Measurements from ENCODE around the gene OR5B3.

Gene OR5B3

DNA sequence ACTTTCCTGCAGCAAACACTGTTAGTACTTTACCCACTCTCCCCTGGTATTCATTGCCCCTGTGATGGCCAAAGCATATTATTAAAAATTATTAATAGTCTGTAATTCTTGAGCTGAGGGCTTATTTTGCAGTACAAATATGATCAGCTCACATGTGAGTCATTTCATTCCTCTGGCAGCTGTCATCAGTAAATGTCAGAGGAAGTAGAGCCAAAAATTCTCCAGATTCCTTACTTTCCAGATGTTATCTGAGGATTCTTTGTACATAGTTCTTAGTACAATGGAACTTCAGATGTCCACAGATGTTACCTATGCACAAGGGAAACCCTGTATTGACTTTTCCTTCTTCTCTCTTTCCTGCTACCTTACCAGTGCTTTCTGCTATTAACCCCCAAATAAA is 12.5 kb downstream of the OR5B3 start:
- no peak for DNase-seq
- no peak overlapping the region for H3K4me3 ChIP-seq (ENCODE audit: low read depth, low read length)
- TF ChIP-seq, protein P1, sequence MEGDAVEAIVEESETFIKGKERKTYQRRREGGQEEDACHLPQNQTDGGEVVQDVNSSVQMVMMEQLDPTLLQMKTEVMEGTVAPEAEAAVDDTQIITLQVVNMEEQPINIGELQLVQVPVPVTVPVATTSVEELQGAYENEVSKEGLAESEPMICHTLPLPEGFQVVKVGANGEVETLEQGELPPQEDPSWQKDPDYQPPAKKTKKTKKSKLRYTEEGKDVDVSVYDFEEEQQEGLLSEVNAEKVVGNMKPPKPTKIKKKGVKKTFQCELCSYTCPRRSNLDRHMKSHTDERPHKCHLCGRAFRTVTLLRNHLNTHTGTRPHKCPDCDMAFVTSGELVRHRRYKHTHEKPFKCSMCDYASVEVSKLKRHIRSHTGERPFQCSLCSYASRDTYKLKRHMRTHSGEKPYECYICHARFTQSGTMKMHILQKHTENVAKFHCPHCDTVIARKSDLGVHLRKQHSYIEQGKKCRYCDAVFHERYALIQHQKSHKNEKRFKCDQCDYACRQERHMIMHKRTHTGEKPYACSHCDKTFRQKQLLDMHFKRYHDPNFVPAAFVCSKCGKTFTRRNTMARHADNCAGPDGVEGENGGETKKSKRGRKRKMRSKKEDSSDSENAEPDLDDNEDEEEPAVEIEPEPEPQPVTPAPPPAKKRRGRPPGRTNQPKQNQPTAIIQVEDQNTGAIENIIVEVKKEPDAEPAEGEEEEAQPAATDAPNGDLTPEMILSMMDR (IDR thresholded peaks at IDR 0.05; ENCODE audit: low read depth, low read length), result no peak
- H3K27me3 ChIP-seq (ENCODE audit: insufficient read depth, low read depth, severe bottlenecking), result peaks cover 41% of the 10 kb centered on the region
- no peaks in the 10 kb centered on the region for H3K36me3 ChIP-seq
- H3K9me3 ChIP-seq (ENCODE audit: severe bottlenecking), result no peaks in the 10 kb centered on the region
- no peak overlapping the region for H3K27ac ChIP-seq

DNA sequence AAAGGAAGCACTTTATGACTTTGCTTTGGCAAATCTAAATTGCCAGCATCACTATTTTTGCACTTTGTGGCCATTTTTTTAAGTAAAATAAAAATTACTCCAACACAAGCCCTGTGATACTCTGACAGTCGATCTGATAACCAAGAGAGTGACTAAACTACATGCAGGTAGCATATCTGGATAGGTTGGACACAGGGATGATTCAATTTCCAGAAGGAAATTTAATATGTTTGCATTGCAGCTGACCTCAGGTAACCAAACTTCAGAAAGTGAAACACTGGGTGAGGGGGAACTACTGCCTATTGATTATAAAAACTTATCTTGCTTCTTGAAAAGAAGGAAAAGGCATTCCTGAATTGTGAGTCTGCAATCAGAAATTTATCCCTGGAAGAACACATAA is 13.9 kb downstream of the OR5B3 start:
- Histone ChIP-seq H3K27ac (no peak overlapping the region), H3K27me3 (ENCODE audit: insufficient read depth, low read depth, severe bottlenecking) (peaks cover 44% of the 10 kb centered on the region), H3K4me3 (ENCODE audit: low read depth, low read length) (no peak overlapping the region), H3K36me3 (no peaks in the 10 kb centered on the region), H3K9me3 (ENCODE audit: severe bottlenecking) (no peaks in the 10 kb centered on the region)
- DNase-seq, result no peak
- TF ChIP-seq, protein P1 (IDR thresholded peaks at IDR 0.05; ENCODE audit: low read depth, low read length), result no peak

DNA sequence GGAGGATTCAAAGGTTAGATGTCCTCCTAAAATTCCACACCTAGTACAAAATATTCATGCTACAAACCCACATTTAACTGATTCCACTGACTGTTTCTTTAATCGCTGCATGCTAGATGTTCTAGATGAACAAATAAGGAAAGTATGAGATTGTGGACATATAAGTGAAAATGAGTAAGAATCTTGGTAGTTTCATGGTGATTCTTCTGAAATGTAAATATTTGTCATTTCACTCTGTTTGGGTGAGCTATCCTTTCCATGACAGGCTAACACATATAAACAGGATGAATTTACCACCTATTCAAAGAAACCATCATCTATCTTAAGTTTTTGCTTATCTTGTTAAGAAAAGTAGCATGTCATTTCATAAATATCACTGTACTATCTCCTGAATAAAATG is 14.8 kb downstream of the OR5B3 start:
- TF ChIP-seq, protein P1 (IDR thresholded peaks at IDR 0.05; ENCODE audit: low read depth, low read length), result no peak
- Histone ChIP-seq H3K36me3 (no peaks in the 10 kb centered on the region), H3K9me3 (ENCODE audit: severe bottlenecking) (no peaks in the 10 kb centered on the region), H3K27me3 (ENCODE audit: insufficient read depth, low read depth, severe bottlenecking) (peaks cover 41% of the 10 kb centered on the region), H3K27ac (no peak overlapping the region), H3K4me3 (ENCODE audit: low read depth, low read length) (no peak overlapping the region)
- no peak for DNase-seq

DNA sequence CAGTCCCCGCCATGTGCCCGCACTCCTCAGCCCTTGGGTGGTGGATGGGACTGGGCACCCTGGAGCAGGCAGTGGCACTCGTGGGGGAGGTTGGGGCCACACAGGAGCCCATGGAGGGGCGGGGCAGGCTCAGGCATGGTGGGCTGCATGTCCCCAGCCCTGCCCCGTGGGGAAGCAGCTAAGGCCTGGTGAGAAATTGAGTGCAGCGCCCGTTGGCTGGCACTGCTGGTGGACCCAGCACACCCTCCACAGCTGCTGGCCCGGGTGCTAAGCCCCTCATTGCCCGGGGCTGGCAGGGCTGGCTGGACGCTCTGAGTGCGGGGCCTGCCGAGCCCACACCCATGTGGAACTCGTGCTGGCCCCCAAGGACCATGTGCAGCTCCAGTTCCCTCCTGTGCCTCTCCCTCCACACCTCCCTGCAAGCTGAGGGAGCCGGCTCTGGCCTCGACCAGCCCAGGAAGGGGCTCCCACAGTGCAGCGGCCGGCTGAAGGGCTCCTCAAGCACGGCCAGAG is 16.1 kb downstream of the OR5B3 start:
- no peak overlapping the region for H3K27ac ChIP-seq
- TF ChIP-seq, protein P1 (IDR thresholded peaks at IDR 0.05; ENCODE audit: low read depth, low read length), result no peak
- H3K36me3 ChIP-seq, result no peaks in the 10 kb centered on the region

DNA sequence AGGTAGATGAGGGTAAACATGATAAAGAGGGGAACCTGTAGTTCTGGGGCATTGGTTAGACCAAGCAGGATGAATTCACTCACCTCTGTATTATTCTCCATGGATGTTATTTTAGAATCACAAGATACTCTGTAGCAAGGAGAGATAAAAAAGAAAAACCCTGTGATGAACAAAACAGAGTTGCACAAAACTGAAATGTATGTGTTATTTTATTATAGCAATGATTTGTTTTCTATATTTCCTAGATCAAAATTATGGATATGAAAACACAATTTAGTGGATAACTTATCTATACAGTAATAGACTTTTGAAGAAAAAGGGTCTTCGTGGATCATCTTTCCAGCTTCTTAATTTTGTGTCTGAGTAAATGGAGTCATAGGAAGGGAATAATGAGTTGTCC is 47.7 kb downstream of the OR5B3 start, which contains the start of gene OR5B17:
Gene OR5B17, minus strand, starts transcription at position 101 of the 400 bp plus-strand sequence. Its CDS starts 0 bp downstream, at position 101.
- H3K4me3 ChIP-seq (ENCODE audit: low read depth, low read length), result no peak within 1 kb of the TSS
- peaks cover 16% of the 10 kb centered on the region for H3K27me3 ChIP-seq (ENCODE audit: insufficient read depth, low read depth, severe bottlenecking)
- no peak for DNase-seq
- H3K27ac ChIP-seq, result no peak within 1 kb of the TSS
- no peaks in the 10 kb centered on the region for H3K9me3 ChIP-seq (ENCODE audit: severe bottlenecking)
- TF ChIP-seq, protein P1 (IDR thresholded peaks at IDR 0.05; ENCODE audit: low read depth, low read length), result no peak
- H3K36me3 ChIP-seq, result no peaks in the 10 kb centered on the region

More for the DNA sequence above, 16.1 kb downstream of the OR5B3 start:
- H3K4me3 ChIP-seq (ENCODE audit: low read depth, low read length), result no peak overlapping the region
- H3K9me3 ChIP-seq (ENCODE audit: severe bottlenecking), result no peaks in the 10 kb centered on the region
- no peak for DNase-seq
- H3K27me3 ChIP-seq (ENCODE audit: insufficient read depth, low read depth, severe bottlenecking), result peaks cover 30% of the 10 kb centered on the region

DNA sequence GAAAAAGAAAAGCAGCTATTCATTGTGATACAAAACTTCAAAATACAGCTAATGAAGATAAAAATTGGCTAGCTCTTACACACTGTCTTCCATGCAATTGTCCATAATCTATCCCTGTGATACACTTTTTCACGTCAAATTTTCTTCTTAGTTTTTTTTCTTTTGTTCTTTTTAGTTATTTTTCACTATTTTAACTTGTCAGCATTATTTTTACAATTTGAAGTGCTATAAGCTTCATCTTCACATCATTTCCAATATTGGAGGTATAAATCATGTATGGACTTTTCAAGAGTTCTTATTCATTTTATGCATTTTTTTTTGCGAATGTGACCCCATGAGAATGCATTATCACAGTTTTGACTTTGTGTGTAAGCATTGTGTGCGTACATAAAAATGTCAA is 51.9 kb downstream of the OR5B3 start:
- TF ChIP-seq, protein P1 (IDR thresholded peaks at IDR 0.05; ENCODE audit: low read depth, low read length), result no peak
- no peak overlapping the region for H3K4me3 ChIP-seq (ENCODE audit: low read depth, low read length)
- no peak for DNase-seq
- no peaks in the 10 kb centered on the region for H3K9me3 ChIP-seq (ENCODE audit: severe bottlenecking)
- H3K27ac ChIP-seq, result no peak overlapping the region
- H3K36me3 ChIP-seq, result no peaks in the 10 kb centered on the region
- peaks cover 12% of the 10 kb centered on the region for H3K27me3 ChIP-seq (ENCODE audit: insufficient read depth, low read depth, severe bottlenecking)
